ENCODE data around the gene SUN2.

Gene SUN2

DNA sequence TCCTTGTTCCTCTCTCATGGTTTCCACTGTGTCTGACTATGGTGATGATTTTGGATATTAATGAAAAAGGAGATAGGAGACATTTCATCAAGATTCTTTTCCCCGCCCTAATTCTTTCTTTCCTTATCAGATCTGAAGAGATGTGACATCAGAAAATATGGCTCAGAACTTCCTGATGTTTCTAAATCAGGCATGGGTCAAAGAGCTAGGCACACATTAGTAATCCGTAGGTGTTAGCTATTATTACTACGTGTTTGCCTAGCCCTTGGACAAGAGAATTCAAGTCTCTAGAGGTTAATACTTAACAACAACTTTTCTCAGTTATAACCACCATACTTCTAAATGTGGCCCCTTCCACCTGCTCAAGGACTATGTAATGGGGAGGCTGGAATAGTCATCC lies 60.9 kb downstream of the SUN2 start:
- DNase-seq, result no peak

GRCh38 chr22:38694049-38694448 lies 61.7 kb downstream of the SUN2 start:
- DNase-seq, result no peak

- no peak for DNase-seq
These were observed 66.1 kb downstream of the SUN2 start for GRCh38 chr22:38689651-38690050.

DNA sequence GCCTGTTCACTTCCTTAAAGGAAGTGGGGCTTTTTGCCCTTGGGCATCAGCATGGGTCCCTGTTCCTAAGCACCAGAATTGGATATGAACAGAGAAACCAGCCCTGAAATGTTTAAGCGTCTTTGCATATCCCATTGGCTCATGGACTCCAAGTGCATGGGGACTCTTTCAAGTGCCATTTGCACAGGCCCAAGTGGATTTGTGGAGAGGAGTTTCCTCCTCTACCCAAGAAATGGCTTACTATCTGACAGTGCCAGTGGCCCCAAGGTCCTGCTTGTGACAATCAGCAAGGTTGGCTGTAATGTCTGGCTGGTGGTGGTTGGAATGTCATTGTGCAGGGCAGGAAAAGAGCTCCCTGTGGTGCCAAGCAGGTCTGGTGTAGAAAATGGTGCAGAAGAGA lies 70.0 kb downstream of the SUN2 start:
- no peak for DNase-seq

- no peak for DNase-seq
These were observed 70.9 kb downstream of the SUN2 start for GRCh38 chr22:38684895-38685294.

All from NCI-H146 (cell line).